Activated T-helper 1 cell treated with anti-CD3 and anti-CD28 coated beads, Interleukin-12 subunit alpha, Interleukin-12 subunit beta, Interleukin-2, Interleukin-4 antibody, amounts not matched to agents 30 ng/mL and 10 ng/mL and 1 ng/mL, durations not matched to agents 14 hours and 24 hours and 36 hours (primary cell): ENCODE measurements around the gene CACNG3. TPM values are rescaled to one million over a fixed set of nuclear protein-coding genes. Genes with fewer than 3 reads are reported as not detected.
"Not testable (repeated sequence)": the region's sequence is repeated elsewhere in the genome, so short reads cannot be mapped to it uniquely, and the experiment has no call there.

Source experiments
- DNase-seq: peaks from one replicate; pipeline ENCODE4 v3.0.0; 2021; ENCODE audit warnings: low spot score
- H3K27ac Mint-ChIP-seq: one replicate; pipeline ENCODE4 v1.8.0; 2021; ENCODE audit warnings: mild to moderate bottlenecking, mixed read lengths
- H3K27me3 Mint-ChIP-seq: one replicate; pipeline ENCODE4 v1.8.0; 2022; ENCODE audit warnings: mild to moderate bottlenecking, moderate library complexity, mixed read lengths; ENCODE audit not compliant: insufficient read depth
- H3K36me3 Mint-ChIP-seq: one replicate; pipeline ENCODE4 v1.8.0; 2021; ENCODE audit warnings: low read depth, mixed read lengths
- H3K4me1 Mint-ChIP-seq: one replicate; pipeline ENCODE4 v1.8.0; 2021; ENCODE audit warnings: low read depth, mixed read lengths
- H3K4me3 Mint-ChIP-seq: one replicate; pipeline ENCODE4 v1.8.0; 2021; ENCODE audit warnings: mild to moderate bottlenecking, moderate library complexity, mixed read lengths
- H3K9me3 Mint-ChIP-seq: one replicate; pipeline ENCODE4 v1.8.0; 2021; ENCODE audit warnings: mixed read lengths
- intact Hi-C: fragments of 100-400 bp; cut with micrococcal nuclease; formaldehyde crosslinking; loops from one replicate; pipeline ENCODE4 v1.15.1; 2024
- total RNA-seq: library from RNA; stranded (reverse); gene quantifications from 2 replicates; pipeline ENCODE4 v1.2.3, GENCODE V29; 2022

Gene CACNG3
- total RNA-seq, 1 donor from 2014 or later: not detected

GRCh38 chr16:24286741-24287405 lies 30.7 kb downstream of the CACNG3 start:
- Mint-ChIP-seq H3K36me3 (no peaks in the 10 kb centered on the region), H3K4me3 (no peak overlapping the region), H3K27me3 (peaks cover 4% of the 10 kb centered on the region), H3K9me3 (no peaks in the 10 kb centered on the region), H3K27ac (no peak overlapping the region), H3K4me1 (no peaks in the 10 kb centered on the region)
- intact Hi-C loops: no loop called here
- no peak for DNase-seq

GRCh38 chr16:24288516-24288915 lies 32.4 kb downstream of the CACNG3 start:
- no peak for DNase-seq
- intact Hi-C loops: no loop called here
- Mint-ChIP-seq H3K4me3 (no peak overlapping the region), H3K36me3 (no peaks in the 10 kb centered on the region), H3K4me1 (no peaks in the 10 kb centered on the region), H3K27ac (no peak overlapping the region), H3K9me3 (no peaks in the 10 kb centered on the region), H3K27me3 (peaks cover 8% of the 10 kb centered on the region)

GRCh38 chr16:24289166-24289700 lies 33.1 kb downstream of the CACNG3 start:
- Mint-ChIP-seq H3K4me1 (no peaks in the 10 kb centered on the region), H3K27me3 (peaks cover 11% of the 10 kb centered on the region), H3K27ac (no peak overlapping the region), H3K9me3 (no peaks in the 10 kb centered on the region), H3K36me3 (no peaks in the 10 kb centered on the region), H3K4me3 (no peak overlapping the region)
- DNase-seq: no peak
- intact Hi-C loops: no loop called here

GRCh38 chr16:24291932-24292331 lies 35.8 kb downstream of the CACNG3 start:
- Mint-ChIP-seq H3K36me3 (no peaks in the 10 kb centered on the region), H3K9me3 (no peaks in the 10 kb centered on the region), H3K4me3 (no peak overlapping the region), H3K4me1 (no peaks in the 10 kb centered on the region), H3K27me3 (peaks cover 13% of the 10 kb centered on the region), H3K27ac (no peak overlapping the region)
- no peak for DNase-seq
- intact Hi-C loops: no loop called here

GRCh38 chr16:24294131-24294530 lies 38.0 kb downstream of the CACNG3 start:
- intact Hi-C loops: no loop called here
- Mint-ChIP-seq H3K27ac (no peak overlapping the region), H3K36me3 (no peaks in the 10 kb centered on the region), H3K9me3 (no peaks in the 10 kb centered on the region), H3K27me3 (peaks cover 13% of the 10 kb centered on the region), H3K4me3 (no peak overlapping the region), H3K4me1 (no peaks in the 10 kb centered on the region)
- no peak for DNase-seq

- no peaks in the 10 kb centered on the region for H3K9me3 Mint-ChIP-seq
- no peak overlapping the region for H3K27ac Mint-ChIP-seq
- peaks cover 10% of the 10 kb centered on the region for H3K27me3 Mint-ChIP-seq
- intact Hi-C loops: no loop called here
- H3K36me3 Mint-ChIP-seq: no peaks in the 10 kb centered on the region
- H3K4me3 Mint-ChIP-seq: no peak overlapping the region
- DNase-seq: no peak
- no peaks in the 10 kb centered on the region for H3K4me1 Mint-ChIP-seq
Measured at GRCh38 chr16:24297375-24297774, 41.2 kb downstream of the CACNG3 start.

- intact Hi-C loops: no loop called here
- no peaks in the 10 kb centered on the region for H3K9me3 Mint-ChIP-seq
- peaks cover 7% of the 10 kb centered on the region for H3K27me3 Mint-ChIP-seq
- H3K4me1 Mint-ChIP-seq: no peaks in the 10 kb centered on the region
- no peak overlapping the region for H3K27ac Mint-ChIP-seq
- DNase-seq: no peak
- no peaks in the 10 kb centered on the region for H3K36me3 Mint-ChIP-seq
- no peak overlapping the region for H3K4me3 Mint-ChIP-seq
Measured at GRCh38 chr16:24298548-24299167, 42.5 kb downstream of the CACNG3 start.

- H3K9me3 Mint-ChIP-seq, H3K4me3 Mint-ChIP-seq, H3K36me3 Mint-ChIP-seq, DNase-seq, intact Hi-C loops, H3K4me1 Mint-ChIP-seq, H3K27ac Mint-ChIP-seq, H3K27me3 Mint-ChIP-seq: not testable (repeated sequence)
Measured at GRCh38 chr16:24300750-24301149, 44.6 kb downstream of the CACNG3 start.

- no peaks in the 10 kb centered on the region for H3K36me3 Mint-ChIP-seq
- DNase-seq: no peak
- H3K4me1 Mint-ChIP-seq: no peaks in the 10 kb centered on the region
- peaks cover 3% of the 10 kb centered on the region for H3K27me3 Mint-ChIP-seq
- no peak overlapping the region for H3K27ac Mint-ChIP-seq
- intact Hi-C loops: no loop called here
- H3K4me3 Mint-ChIP-seq: no peak overlapping the region
- H3K9me3 Mint-ChIP-seq: no peaks in the 10 kb centered on the region
Measured at GRCh38 chr16:24302636-24303035, 46.5 kb downstream of the CACNG3 start.

GRCh38 chr16:24308200-24308599 lies 52.1 kb downstream of the CACNG3 start:
- no peaks in the 10 kb centered on the region for H3K4me1 Mint-ChIP-seq
- intact Hi-C loops: no loop called here
- no peak overlapping the region for H3K27ac Mint-ChIP-seq
- no peaks in the 10 kb centered on the region for H3K9me3 Mint-ChIP-seq
- no peaks in the 10 kb centered on the region for H3K36me3 Mint-ChIP-seq
- no peaks in the 10 kb centered on the region for H3K27me3 Mint-ChIP-seq
- no peak for DNase-seq
- H3K4me3 Mint-ChIP-seq: no peak overlapping the region

GRCh38 chr16:24309258-24310142 lies 53.4 kb downstream of the CACNG3 start:
- intact Hi-C loops: no loop called here
- H3K27ac Mint-ChIP-seq: no peak overlapping the region
- no peaks in the 10 kb centered on the region for H3K9me3 Mint-ChIP-seq
- H3K36me3 Mint-ChIP-seq: no peaks in the 10 kb centered on the region
- H3K4me1 Mint-ChIP-seq: no peaks in the 10 kb centered on the region
- H3K27me3 Mint-ChIP-seq: no peaks in the 10 kb centered on the region
- no peak overlapping the region for H3K4me3 Mint-ChIP-seq
- DNase-seq: no peak

GRCh38 chr16:24315343-24315742 lies 59.2 kb downstream of the CACNG3 start:
- Mint-ChIP-seq H3K4me1 (no peaks in the 10 kb centered on the region), H3K27ac (no peak overlapping the region), H3K4me3 (no peak overlapping the region), H3K36me3 (no peaks in the 10 kb centered on the region), H3K27me3 (no peaks in the 10 kb centered on the region), H3K9me3 (no peaks in the 10 kb centered on the region)
- intact Hi-C loops: no loop called here
- no peak for DNase-seq

GRCh38 chr16:24318680-24319079 lies 62.5 kb downstream of the CACNG3 start:
- Mint-ChIP-seq H3K9me3 (no peaks in the 10 kb centered on the region), H3K36me3 (no peaks in the 10 kb centered on the region), H3K4me1 (no peaks in the 10 kb centered on the region), H3K27me3 (no peaks in the 10 kb centered on the region), H3K4me3 (no peak overlapping the region), H3K27ac (no peak overlapping the region)
- DNase-seq: no peak
- intact Hi-C loops: no loop called here
